ENCODE results near the gene RGS3. TPM values are rescaled to one million over a fixed set of nuclear protein-coding genes. Genes with fewer than 3 reads are reported as not detected.

Gene RGS3
- total and polyA plus RNA-seq, 2 of the 13 experiments (the other 11 are each of a cell fraction or from before 2014, with no cell fraction given), result 17.1 to 28.8 TPM

DNA sequence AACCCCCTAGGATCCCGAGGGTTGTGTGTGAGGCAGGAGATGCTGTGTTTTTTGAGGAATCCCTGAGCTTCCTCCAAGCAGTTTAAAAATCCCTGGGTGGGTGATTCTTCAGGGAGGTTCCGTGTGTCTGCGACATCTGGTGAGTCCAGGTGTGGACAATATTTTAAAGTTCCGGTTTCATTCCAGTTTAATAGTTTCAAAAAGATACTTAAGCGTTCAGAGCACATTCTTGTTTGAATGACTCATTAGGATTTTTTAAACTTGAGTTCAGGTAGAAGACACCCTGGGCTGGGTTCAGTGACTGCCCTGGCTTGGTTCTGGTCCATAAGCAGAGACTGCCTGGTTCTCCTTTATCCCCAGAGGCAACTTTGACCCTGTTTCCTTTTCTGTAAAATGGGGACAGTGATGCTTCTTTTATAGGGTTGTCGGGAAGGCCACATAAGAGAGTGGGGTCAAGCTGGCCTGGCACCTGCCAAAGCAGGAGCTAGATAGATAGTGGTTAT, 119.2 kb downstream of the RGS3 start (continued):
- TF ChIP-seq, protein P1, sequence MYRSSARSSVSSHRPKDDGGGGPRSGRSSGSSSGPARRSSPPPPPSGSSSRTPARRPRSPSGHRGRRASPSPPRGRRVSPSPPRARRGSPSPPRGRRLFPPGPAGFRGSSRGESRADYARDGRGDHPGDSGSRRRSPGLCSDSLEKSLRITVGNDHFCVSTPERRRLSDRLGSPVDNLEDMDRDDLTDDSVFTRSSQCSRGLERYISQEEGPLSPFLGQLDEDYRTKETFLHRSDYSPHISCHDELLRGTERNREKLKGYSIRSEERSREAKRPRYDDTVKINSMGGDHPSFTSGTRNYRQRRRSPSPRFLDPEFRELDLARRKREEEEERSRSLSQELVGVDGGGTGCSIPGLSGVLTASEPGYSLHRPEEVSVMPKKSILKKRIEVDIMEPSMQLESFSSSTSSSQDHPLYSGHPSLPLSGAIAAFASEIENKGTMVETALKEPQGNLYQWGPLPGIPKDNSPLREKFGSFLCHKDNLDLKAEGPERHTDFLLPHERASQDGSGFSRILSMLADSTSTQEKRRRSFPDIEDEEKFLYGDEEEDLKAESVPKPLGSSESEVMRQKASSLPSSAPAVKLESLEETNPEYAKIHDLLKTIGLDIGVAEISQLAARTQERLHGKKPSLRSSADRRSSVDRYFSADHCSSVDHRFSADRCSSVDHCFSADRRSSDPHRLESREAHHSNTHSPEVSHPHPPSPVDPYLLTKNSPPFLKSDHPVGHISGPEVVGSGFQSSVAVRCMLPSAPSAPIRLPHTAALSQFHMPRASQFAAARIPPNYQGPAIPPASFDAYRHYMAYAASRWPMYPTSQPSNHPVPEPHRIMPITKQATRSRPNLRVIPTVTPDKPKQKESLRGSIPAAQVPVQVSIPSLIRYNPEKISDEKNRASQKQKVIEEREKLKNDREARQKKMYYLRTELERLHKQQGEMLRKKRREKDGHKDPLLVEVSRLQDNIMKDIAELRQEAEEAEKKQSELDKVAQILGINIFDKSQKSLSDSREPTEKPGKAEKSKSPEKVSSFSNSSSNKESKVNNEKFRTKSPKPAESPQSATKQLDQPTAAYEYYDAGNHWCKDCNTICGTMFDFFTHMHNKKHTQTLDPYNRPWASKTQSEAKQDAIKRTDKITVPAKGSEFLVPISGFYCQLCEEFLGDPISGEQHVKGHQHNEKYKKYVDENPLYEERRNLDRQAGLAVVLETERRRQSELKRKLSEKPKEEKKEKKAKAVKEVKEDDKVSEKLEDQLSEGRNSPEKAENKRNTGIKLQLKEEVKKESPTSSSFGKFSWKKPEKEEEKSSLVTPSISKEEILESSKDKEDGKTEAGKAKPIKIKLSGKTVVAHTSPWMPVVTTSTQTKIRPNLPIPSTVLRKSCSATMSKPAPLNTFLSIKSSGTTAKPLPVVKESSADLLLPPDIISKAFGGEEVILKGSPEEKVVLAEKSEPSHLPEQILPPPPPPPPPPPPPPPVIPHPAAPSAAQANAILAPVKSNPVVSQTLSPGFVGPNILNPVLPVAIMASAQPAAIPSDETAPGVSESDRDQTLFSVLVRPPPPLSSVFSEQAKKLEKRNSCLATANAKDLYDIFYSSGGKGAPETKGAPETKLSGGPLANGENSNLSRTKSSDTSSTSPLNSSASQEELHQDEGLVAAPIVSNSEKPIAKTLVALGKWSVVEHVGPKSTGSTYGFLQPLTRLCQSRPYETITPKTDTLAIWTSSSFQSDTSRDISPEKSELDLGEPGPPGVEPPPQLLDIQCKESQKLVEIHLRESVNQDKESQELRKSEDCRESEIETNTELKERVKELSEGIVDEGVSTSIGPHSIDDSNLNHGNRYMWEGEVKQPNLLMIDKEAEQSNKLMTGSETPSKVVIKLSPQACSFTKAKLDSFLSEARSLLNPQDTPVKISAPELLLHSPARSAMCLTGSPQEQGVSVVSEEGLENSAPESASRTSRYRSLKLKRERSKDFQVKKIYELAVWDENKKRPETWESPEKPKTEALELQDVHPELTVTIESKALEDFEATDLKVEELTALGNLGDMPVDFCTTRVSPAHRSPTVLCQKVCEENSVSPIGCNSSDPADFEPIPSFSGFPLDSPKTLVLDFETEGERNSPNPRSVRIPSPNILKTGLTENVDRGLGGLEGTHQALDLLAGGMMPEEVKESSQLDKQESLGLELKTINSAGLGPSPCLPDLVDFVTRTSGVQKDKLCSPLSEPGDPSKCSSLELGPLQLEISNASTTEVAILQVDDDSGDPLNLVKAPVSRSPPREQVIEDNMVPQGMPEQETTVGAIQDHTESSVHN (CRISPR knock-in tag; IDR thresholded peaks at IDR 0.05), result no peak
- no peak for TF ChIP-seq SIX1 (CRISPR knock-in tag; IDR thresholded peaks at IDR 0.05; ENCODE audit: borderline replicate concordance)
- TF ChIP-seq, protein P2, sequence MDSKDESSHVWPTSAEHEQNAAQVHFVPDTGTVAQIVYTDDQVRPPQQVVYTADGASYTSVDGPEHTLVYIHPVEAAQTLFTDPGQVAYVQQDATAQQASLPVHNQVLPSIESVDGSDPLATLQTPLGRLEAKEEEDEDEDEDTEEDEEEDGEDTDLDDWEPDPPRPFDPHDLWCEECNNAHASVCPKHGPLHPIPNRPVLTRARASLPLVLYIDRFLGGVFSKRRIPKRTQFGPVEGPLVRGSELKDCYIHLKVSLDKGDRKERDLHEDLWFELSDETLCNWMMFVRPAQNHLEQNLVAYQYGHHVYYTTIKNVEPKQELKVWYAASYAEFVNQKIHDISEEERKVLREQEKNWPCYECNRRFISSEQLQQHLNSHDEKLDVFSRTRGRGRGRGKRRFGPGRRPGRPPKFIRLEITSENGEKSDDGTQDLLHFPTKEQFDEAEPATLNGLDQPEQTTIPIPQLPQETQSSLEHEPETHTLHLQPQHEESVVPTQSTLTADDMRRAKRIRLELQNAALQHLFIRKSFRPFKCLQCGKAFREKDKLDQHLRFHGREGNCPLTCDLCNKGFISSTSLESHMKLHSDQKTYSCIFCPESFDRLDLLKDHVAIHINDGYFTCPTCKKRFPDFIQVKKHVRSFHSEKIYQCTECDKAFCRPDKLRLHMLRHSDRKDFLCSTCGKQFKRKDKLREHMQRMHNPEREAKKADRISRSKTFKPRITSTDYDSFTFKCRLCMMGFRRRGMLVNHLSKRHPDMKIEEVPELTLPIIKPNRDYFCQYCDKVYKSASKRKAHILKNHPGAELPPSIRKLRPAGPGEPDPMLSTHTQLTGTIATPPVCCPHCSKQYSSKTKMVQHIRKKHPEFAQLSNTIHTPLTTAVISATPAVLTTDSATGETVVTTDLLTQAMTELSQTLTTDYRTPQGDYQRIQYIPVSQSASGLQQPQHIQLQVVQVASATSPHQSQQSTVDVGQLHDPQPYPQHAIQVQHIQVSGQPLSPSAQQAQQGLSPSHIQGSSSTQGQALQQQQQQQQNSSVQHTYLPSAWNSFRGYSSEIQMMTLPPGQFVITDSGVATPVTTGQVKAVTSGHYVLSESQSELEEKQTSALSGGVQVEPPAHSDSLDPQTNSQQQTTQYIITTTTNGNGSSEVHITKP (CRISPR knock-in tag; IDR thresholded peaks at IDR 0.05; ENCODE audit: low read depth), result no peak
- no peak for TF ChIP-seq ATRX (CRISPR knock-in tag; IDR thresholded peaks at IDR 0.05; ENCODE audit: borderline replicate concordance)
- no peak for TF ChIP-seq ZNF672 (CRISPR knock-in tag; IDR thresholded peaks at IDR 0.05)
- no peak for TF ChIP-seq SMARCE1 (IDR thresholded peaks at IDR 0.05; ENCODE audit: borderline replicate concordance)
- TF ChIP-seq NONO (IDR thresholded peaks at IDR 0.05), result no peak
- TF ChIP-seq NONO (CRISPR knock-in tag; conservative IDR thresholded peaks at IDR 0.05), result no peak
- no peak for TF ChIP-seq MBNL3 (CRISPR knock-in tag; conservative IDR thresholded peaks at IDR 0.05)
- TF ChIP-seq, protein P3, sequence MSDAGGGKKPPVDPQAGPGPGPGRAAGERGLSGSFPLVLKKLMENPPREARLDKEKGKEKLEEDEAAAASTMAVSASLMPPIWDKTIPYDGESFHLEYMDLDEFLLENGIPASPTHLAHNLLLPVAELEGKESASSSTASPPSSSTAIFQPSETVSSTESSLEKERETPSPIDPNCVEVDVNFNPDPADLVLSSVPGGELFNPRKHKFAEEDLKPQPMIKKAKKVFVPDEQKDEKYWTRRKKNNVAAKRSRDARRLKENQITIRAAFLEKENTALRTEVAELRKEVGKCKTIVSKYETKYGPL (CRISPR knock-in tag; IDR thresholded peaks at IDR 0.05), result no peak
- TF ChIP-seq NAIF1 (CRISPR knock-in tag; IDR thresholded peaks at IDR 0.05; ENCODE audit: borderline replicate concordance), result no peak
- TF ChIP-seq CREM (IDR thresholded peaks at IDR 0.05), result no peak
- no peak for TF ChIP-seq CREM (CRISPR knock-in tag; IDR thresholded peaks at IDR 0.05)
